GM12865 (cell line): ENCODE data around the gene CIDEA.
A peak's percentile ranks its signal among the peaks of the same experiment; 100 is the strongest.

ENCODE experiments used
- DNase-seq: peaks from one replicate; pipeline ENCODE4 v3.0.0; 2010; ENCODE audit warnings: low read depth
- H3K4me3 ChIP-seq: 2 replicates; pipeline ENCODE4 v1.5.1; 2011; ENCODE audit warnings: mild to moderate bottlenecking, low read depth, low read length, control low read depth
- CTCF ChIP-seq: IDR thresholded peaks from 2 replicates; pipeline ENCODE4 v1.5.1; 2011; ENCODE audit warnings: low read length, control low read depth, low read depth, inconsistent platforms; ENCODE audit not compliant: insufficient read depth; ENCODE audit errors: missing control alignments

The CIDEA gene

GRCh38 chr18:12282442-12283039 lies 28.4 kb downstream of the CIDEA start:
- no peak for DNase-seq
- no peak overlapping the region for H3K4me3 ChIP-seq
- TF ChIP-seq CTCF, result no peak

- DNase-seq, result no peak
- TF ChIP-seq CTCF, result peak; percentile 13
- H3K4me3 ChIP-seq, result no peak overlapping the region
Observed at GRCh38 chr18:12283256-12283655, 29.1 kb downstream of the CIDEA start.

- no peak overlapping the region for H3K4me3 ChIP-seq
- no peak for DNase-seq
- TF ChIP-seq CTCF, result no peak
Observed at GRCh38 chr18:12283666-12284065, 29.5 kb downstream of the CIDEA start.

- no peak for DNase-seq
- no peak for TF ChIP-seq CTCF
- no peak overlapping the region for H3K4me3 ChIP-seq
Observed at GRCh38 chr18:12287131-12287681, 33.0 kb downstream of the CIDEA start.

- DNase-seq, result no peak
- TF ChIP-seq CTCF, result no peak
- H3K4me3 ChIP-seq, result no peak overlapping the region
Observed at GRCh38 chr18:12287684-12288402, 33.7 kb downstream of the CIDEA start.

- H3K4me3 ChIP-seq, result no peak overlapping the region
- no peak for DNase-seq
- no peak for TF ChIP-seq CTCF
Observed at GRCh38 chr18:12288403-12288755, 34.2 kb downstream of the CIDEA start.
